T-helper 2 cell treated with Interferon-gamma antibody and Interleukin-4, amounts not matched to agents 5 μg/mL and 100 μg/mL, for 36 hours (primary cell): ENCODE results near the gene CNNM1.

Source experiments
- DNase-seq: peaks from one replicate; pipeline ENCODE4 v3.0.0; 2021; ENCODE audit warnings: low spot score
- H3K27ac Mint-ChIP-seq: one replicate; pipeline ENCODE4 v1.8.0; 2021; ENCODE audit warnings: mild to moderate bottlenecking, mixed read lengths
- H3K27me3 Mint-ChIP-seq: one replicate; pipeline ENCODE4 v1.8.0; 2021; ENCODE audit warnings: low read depth, mixed read lengths
- H3K36me3 Mint-ChIP-seq: one replicate; pipeline ENCODE4 v1.8.0; 2021; ENCODE audit warnings: low read depth, mixed read lengths
- H3K4me1 Mint-ChIP-seq: one replicate; pipeline ENCODE4 v1.8.0; 2021; ENCODE audit warnings: low read depth, mixed read lengths
- H3K4me3 Mint-ChIP-seq: one replicate; pipeline ENCODE4 v1.8.0; 2022; ENCODE audit warnings: mild to moderate bottlenecking, moderate library complexity, mixed read lengths
- H3K9me3 Mint-ChIP-seq: one replicate; pipeline ENCODE4 v1.8.0; 2021; ENCODE audit warnings: mixed read lengths

CNNM1 gene

GRCh38 chr10:99442394-99442793 lies 113.2 kb downstream of the CNNM1 start:
- no peak overlapping the region for H3K4me3 Mint-ChIP-seq
- peaks cover 1% of the 10 kb centered on the region for H3K27me3 Mint-ChIP-seq
- no peaks in the 10 kb centered on the region for H3K9me3 Mint-ChIP-seq

GRCh38 chr10:99443500-99443899 lies 114.3 kb downstream of the CNNM1 start:
- H3K9me3 Mint-ChIP-seq, result no peaks in the 10 kb centered on the region
- no peak overlapping the region for H3K4me3 Mint-ChIP-seq
- DNase-seq, result no peak
- H3K36me3 Mint-ChIP-seq, result no peaks in the 10 kb centered on the region
- H3K27ac Mint-ChIP-seq, result no peak overlapping the region
- H3K4me1 Mint-ChIP-seq, result no peaks in the 10 kb centered on the region
- H3K27me3 Mint-ChIP-seq, result peaks cover 5% of the 10 kb centered on the region

More at GRCh38 chr10:99442394-99442793, 113.2 kb downstream of the CNNM1 start:
- no peak for DNase-seq
- H3K36me3 Mint-ChIP-seq, result no peaks in the 10 kb centered on the region
- no peak overlapping the region for H3K27ac Mint-ChIP-seq
- no peaks in the 10 kb centered on the region for H3K4me1 Mint-ChIP-seq
